Measurements from ENCODE around the gene KLK2. TPM values are rescaled to one million over a fixed set of nuclear protein-coding genes. Genes with fewer than 3 reads are reported as not detected.

The KLK2 gene
- total RNA-seq, 1 experiment from 2014 or later = not detected

GRCh38 chr19:50836543-50837195, 36.6 kb upstream of the KLK2 start:
- H3F3A ChIP-seq (ENCODE audit: insufficient read depth, low read depth) = peaks cover 8% of the 10 kb centered on the region
- intact Hi-C loops (cut with micrococcal nuclease; ENCODE audit: unreplicated experiment) = no loop called here
- no peak for DNase-seq
- H3K79me2 ChIP-seq (ENCODE audit: low read depth) = no peaks in the 10 kb centered on the region
- no TSS peak for BruUV-seq (replicated peaks)
- H3K27me3 ChIP-seq (ENCODE audit: insufficient read depth, low read depth) = peaks cover 24% of the 10 kb centered on the region
- no peak for TF ChIP-seq EZH2 (IDR thresholded peaks at IDR 0.05; ENCODE audit: low read depth)
- TF ChIP-seq CTCF (conservative IDR thresholded peaks at IDR 0.05) = no peak
- peaks cover 5% of the 10 kb centered on the region; the same call in 1 of the 2 replicates for H3K4me1 ChIP-seq (replicated peaks; ENCODE audit: insufficient read depth)
- ChIA-PET POLR2A (ENCODE audit: unreplicated experiment) (no interaction called here), CTCF (no interaction called here)
- no peak overlapping the region for H2AFZ ChIP-seq
- peak overlapping the region; percentile 69; the same call in 1 of the 2 replicates for H3K4me3 ChIP-seq
- H3K36me3 ChIP-seq (ENCODE audit: low read depth) = no peaks in the 10 kb centered on the region
- H3K9me2 ChIP-seq (ENCODE audit: insufficient read depth) = no peaks in the 10 kb centered on the region
- H4K20me1 ChIP-seq (ENCODE audit: insufficient read depth) = no peaks in the 10 kb centered on the region
- H3K27ac ChIP-seq = no peak overlapping the region
- H3K4me2 ChIP-seq = peak overlapping the region; percentile 90; the same call in 1 of the 2 replicates
- H3K9me3 ChIP-seq (ENCODE audit: insufficient read depth, low read depth) = no peaks in the 10 kb centered on the region

GRCh38 chr19:50837300-50837699, 35.9 kb upstream of the KLK2 start:
- peaks cover 26% of the 10 kb centered on the region for H3K27me3 ChIP-seq (ENCODE audit: insufficient read depth, low read depth)
- TF ChIP-seq CTCF (conservative IDR thresholded peaks at IDR 0.05) = no peak
- TF ChIP-seq EZH2 (IDR thresholded peaks at IDR 0.05; ENCODE audit: low read depth) = no peak
- no peaks in the 10 kb centered on the region for H4K20me1 ChIP-seq (ENCODE audit: insufficient read depth)
- POLR2A ChIA-PET (ENCODE audit: unreplicated experiment) = no interaction called here
- peaks cover 5% of the 10 kb centered on the region; the same call in 1 of the 2 replicates for H3K4me1 ChIP-seq (replicated peaks; ENCODE audit: insufficient read depth)
- H2AFZ ChIP-seq = no peak overlapping the region
- no peak overlapping the region for H3K4me2 ChIP-seq
- no peaks in the 10 kb centered on the region for H3K79me2 ChIP-seq (ENCODE audit: low read depth)
- H3K9me3 ChIP-seq (ENCODE audit: insufficient read depth, low read depth) = no peaks in the 10 kb centered on the region
- no peak for DNase-seq
- H3K4me3 ChIP-seq = no peak overlapping the region
- peaks cover 8% of the 10 kb centered on the region for H3F3A ChIP-seq (ENCODE audit: insufficient read depth, low read depth)
- intact Hi-C loops (cut with micrococcal nuclease; ENCODE audit: unreplicated experiment) = no loop called here
- CTCF ChIA-PET = no interaction called here
- H3K36me3 ChIP-seq (ENCODE audit: low read depth) = no peaks in the 10 kb centered on the region
- no peaks in the 10 kb centered on the region for H3K9me2 ChIP-seq (ENCODE audit: insufficient read depth)
- no peak overlapping the region for H3K27ac ChIP-seq
- no TSS peak for BruUV-seq (replicated peaks)

- H3F3A ChIP-seq (ENCODE audit: insufficient read depth, low read depth) = peaks cover 10% of the 10 kb centered on the region
- H3K9me3 ChIP-seq (ENCODE audit: insufficient read depth, low read depth) = no peaks in the 10 kb centered on the region
- no peak for TF ChIP-seq EZH2 (IDR thresholded peaks at IDR 0.05; ENCODE audit: low read depth)
- peak; percentile 65 for TF ChIP-seq CTCF (conservative IDR thresholded peaks at IDR 0.05)
- H3K9me2 ChIP-seq (ENCODE audit: insufficient read depth) = no peaks in the 10 kb centered on the region
- CTCF ChIA-PET = no interaction called here
- H3K27me3 ChIP-seq (ENCODE audit: insufficient read depth, low read depth) = peaks cover 33% of the 10 kb centered on the region
- H3K4me2 ChIP-seq = no peak overlapping the region
- no peak overlapping the region for H3K4me3 ChIP-seq
- no peaks in the 10 kb centered on the region for H4K20me1 ChIP-seq (ENCODE audit: insufficient read depth)
- BruUV-seq (replicated peaks) = no TSS peak
- no peak overlapping the region for H3K27ac ChIP-seq
- no peaks in the 10 kb centered on the region for H3K36me3 ChIP-seq (ENCODE audit: low read depth)
- peaks cover 5% of the 10 kb centered on the region; the same call in 1 of the 2 replicates for H3K4me1 ChIP-seq (replicated peaks; ENCODE audit: insufficient read depth)
- H3K79me2 ChIP-seq (ENCODE audit: low read depth) = no peaks in the 10 kb centered on the region
- no peak overlapping the region for H2AFZ ChIP-seq
- POLR2A ChIA-PET (ENCODE audit: unreplicated experiment) = no interaction called here
- intact Hi-C loops (cut with micrococcal nuclease; ENCODE audit: unreplicated experiment) = no loop called here
- no peak for DNase-seq
Measured at GRCh38 chr19:50838239-50838638, 35.0 kb upstream of the KLK2 start.
